NCI-H1048 (cell line): ENCODE measurements around the gene SLC13A2.

Experiments
- DNase-seq: peaks from one replicate; lab custom pipeline; 2025; lab: John Stamatoyannopoulos, UW

Gene SLC13A2

GRCh38 chr17:28493460-28493859 is 20.0 kb downstream of the SLC13A2 start:
- DNase-seq: no peak

DNA sequence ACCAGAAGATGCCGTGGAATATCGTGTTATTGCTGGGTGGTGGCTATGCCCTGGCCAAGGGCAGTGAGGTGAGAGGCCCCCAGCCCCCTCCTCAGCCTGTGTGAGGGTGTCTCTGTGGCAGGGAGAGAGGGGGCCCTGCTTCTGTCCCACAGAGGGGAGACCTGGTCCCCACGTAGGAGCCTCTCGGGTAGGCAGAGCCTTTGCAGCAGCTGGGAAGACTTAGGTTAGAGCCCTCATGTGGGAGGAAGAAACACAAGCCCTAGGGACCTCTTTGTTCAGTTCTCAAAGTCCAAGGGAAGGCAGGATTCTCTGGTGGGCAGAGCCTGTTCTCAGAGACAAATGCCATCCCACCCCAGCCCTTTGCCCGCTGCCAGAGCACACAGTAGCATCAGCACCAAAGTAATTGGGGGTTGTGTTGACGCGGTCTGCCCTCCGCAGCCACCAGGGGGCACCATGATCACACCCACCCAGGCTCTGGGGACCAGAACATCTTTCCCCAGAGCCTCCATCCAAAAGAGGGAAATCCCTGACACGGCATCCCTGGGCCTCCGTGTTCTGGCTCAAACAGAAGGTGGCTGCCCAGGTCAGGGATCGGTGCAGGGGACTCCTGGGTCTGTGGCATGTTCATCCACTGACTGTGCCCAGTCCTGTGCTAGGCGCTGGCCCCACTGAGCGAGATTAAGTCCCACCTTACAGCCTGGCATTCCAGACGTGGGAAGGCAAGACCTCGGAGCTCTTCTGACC is 21.2 kb downstream of the SLC13A2 start:
- DNase-seq: peak; percentile 16

GRCh38 chr17:28495635-28496034 is 22.2 kb downstream of the SLC13A2 start:
- DNase-seq: no peak

- DNase-seq: peak; percentile 34
Measured at GRCh38 chr17:28497931-28498330, 24.5 kb downstream of the SLC13A2 start.

- no peak for DNase-seq
Measured at GRCh38 chr17:28498652-28499363, 25.4 kb downstream of the SLC13A2 start.

DNA sequence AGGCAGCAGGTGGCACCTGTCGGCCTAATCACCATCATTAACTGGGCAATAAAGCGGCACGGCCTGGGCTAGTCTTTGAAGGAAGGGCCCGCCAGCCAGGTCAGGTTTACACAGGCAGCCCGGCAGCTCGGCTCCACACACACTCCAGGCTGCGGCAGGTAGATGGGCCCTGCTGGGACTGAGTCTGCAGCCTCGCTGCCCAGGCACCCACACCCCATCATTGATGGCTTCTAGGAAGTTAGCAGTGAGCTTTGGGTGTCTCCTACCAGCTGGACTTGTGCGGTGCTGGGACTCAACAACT is 25.9 kb downstream of the SLC13A2 start:
- DNase-seq: no peak

DNA sequence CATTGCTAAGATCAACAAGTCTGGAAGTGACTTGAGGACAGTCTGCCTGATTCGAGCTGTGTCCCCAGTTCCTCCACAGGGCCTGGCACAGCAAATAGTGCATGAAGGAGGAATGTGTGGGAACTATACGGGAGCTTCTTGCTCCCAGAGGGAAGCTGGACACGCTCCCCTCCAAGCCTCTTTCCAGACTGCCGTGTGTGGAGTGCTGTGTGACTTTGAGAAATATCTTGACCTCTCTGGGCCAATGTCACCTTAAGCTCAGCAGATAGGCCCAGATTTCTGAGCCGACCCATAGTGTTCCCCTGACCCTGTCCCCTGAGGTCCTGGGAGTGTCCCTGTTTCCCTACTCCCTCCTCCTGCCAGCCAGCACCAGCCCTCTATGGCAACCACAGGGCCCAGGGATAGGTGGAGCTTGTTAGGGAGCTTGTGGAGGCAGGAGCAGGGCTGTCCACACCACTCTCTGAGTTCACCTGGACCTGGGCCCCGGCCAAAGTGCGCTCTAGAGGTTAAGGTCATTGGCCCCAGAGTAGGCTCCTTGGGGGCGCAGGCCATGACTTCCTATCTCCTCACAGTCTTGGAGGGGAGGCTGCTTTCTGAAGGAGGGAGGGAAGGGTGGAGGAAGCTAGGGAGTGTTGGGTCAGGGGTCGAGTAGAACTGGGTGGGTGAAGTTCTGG is 26.4 kb downstream of the SLC13A2 start:
- no peak for DNase-seq

DNA sequence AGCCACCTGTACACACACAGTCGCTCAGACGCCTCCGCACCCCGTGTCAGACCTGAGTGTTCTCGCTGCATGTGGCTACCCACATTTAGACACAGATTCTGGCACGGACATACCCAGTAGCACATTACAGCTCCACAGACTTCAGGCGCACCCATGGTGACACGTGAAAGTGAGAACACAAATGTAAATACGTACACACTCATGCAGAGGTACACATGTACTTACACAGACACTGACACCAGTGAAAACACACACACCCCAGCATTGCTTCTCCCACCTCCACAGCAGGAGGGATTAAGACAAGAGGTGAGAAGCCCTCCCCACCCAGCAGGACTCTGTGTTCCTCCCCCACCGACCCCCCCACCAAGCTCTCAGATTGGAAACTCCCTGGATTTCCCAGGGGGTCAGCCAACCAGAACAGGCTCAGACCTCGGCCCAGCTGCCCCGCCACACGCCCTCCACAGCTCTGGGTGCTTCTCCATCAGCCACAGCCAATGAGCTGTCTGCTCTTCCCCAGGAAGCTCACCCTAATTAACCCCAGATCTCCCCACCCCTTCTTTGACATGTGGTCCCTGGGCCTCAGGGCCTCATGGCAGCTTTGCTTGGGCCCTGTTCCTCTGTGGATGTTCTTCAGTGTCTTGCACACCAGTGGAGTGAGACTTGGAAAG is 27.4 kb downstream of the SLC13A2 start:
- no peak for DNase-seq

DNA sequence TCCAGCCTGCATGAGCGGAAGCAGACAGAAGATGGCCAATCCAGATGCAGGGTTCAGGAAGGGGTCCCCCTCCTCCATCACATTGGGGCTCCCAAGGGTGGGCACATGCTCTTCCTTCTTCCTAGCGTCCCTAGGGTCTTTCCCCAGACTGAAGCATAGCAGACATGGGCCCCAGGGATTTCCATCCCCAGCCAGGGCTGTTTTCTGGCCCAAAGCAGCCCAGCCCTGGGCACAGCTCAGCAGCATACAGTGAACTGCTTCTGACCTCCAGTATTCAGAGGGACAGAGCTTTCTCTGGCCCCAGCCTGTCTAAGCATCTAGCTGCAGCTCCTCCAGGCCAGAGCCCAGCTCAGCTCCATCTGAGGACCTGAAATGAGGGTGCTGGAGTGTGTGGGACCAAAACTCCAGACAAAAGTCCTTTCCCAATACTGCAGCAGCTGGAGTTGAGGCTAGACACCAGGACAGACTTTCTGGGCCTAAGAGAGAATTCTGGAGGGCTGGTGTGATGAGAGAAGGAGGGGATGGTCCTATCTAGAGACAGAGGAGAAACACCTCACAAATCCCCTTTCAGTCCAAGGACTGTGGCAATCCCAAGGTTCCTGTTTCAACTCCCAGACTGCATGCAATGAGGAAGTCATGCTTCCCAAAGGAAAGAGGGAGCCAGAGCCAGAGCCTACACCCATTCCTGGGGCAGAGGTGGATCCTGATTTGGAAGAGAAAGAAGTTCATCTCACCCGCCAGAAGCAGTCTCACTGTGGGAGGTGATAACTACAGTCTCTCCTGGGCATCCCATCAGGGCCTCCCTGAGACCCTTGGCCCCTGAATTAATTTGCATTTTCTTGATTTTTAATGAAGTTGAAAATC is 28.2 kb downstream of the SLC13A2 start:
- no peak for DNase-seq

DNA sequence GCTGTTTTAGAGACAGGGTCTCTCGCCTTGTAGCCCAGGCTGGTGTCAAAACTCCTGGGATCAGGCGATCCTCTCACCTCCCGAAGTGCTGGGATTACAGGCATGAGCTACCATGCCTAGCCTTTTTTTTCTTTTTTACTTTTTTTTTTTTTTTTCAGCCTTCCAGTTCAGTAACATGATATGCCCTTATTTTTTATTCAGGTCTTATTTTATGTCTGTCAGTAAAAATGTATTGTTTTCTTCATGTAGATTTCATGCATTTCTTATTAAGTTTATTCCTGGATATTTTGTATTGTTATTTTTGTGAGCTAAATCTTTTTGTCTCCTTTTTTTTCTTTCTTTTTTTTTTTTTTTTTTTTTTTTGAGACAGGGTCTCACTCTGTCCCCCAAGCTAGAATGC is 30.0 kb downstream of the SLC13A2 start:
- no peak for DNase-seq

DNA sequence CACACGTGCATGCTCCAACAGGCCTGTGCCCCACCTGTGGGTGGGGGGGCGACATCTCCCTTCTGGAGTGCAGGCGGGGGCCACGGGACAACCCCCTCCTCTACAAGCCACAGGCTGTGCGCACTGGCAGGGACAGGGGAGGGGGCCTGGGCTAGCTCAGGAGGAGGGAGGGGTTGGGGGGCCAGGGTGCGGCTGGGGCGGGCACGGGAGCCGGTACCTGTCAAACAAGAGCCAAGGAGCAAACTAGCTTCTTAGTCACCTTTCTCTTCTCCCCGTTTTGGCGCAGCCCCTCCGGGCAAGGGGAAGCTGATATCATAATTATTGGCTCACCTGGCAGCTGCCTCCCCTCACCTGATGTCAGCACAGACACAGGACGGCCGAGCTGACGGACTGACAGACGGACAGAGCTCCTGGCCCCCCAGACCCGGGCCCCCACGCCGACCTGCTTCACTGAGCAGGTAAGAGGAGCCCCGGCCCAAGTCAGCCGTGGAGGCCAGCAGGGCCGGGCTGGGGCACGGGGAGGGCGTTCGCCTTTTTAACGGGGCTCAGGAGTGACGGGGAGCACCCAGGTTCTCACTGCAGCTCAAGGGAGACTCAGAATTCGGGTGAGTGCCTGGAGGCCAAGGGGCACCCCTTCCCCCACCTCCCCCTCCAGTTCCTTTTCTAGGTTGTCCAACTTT is 32.7 kb downstream of the SLC13A2 start, which contains the start of gene FOXN1:
FOXN1 (plus strand) TSS at position 363 of the 680 bp plus-strand sequence. CDS start 17,622 bp downstream, outside the sequence.
- DNase-seq: no peak

DNA sequence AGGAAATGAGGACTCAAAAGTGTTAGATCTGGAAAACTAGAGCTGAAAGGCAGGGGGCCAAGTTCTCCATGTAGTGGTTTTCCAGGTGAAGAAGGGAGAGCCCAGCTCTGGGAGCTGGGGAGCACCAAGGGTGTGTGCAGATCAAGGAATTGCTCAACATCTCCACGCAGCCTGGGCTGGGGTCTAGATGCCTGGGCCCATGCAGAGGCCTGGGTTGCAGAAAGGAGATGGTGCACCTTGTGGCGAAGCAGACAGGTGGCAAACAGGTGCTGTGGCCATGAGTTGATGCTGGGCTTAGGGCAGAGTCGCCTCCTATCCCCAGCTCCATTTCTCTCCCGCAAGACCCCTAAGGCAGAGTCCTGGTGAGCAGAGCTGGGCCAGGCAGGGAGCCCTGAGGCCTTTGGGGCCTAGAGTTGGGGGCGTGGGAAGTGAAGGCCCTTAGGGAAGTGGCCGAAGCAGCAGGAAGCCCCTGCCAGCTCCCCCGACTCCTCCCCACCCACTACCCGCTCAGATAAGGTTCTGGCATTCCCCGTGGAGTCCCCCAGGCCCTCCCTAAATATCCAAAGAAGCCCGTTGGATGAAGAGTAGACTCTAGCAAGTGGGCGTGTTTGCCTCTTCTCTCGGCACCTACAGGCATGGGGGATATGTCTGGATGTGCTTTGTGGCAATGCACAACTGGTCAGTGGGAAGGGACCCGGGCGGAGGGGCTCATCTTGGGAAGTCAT is 33.5 kb downstream of the SLC13A2 start:
- no peak for DNase-seq

DNA sequence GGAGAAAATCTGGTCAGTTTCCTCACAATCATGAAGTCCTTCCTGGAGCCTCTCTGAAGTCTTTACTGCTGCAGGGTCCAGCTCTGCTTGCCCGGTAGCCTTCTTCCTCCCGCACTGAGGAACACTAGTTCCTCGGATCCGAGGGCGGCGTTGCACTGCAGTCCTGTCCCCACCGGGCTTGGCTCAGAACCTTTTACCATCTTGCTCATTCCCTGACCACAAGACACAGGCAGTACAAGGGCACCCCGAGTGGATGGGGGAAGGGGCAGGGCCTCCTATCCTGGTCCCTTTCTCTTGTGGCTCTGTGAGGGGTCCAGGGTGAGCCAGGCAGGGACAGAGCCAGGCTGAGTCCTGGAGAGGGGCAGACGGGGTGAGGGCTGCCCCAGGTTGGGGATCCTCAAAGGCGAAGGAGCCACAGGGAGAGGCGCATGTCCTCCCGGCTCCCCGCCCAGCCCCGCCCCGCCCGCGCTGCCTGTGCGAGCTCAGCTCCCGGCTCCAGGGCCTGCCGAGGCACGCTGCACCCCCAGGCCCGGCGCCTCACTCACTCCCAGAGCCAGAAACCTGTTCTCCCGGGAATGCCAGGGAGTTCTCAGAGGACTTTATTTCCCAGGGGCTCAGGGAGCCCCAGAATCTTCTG is 34.2 kb downstream of the SLC13A2 start:
- no peak for DNase-seq

GRCh38 chr17:28508211-28508724 is 34.8 kb downstream of the SLC13A2 start:
- no peak for DNase-seq

GRCh38 chr17:28509789-28510188 is 36.3 kb downstream of the SLC13A2 start:
- no peak for DNase-seq

- no peak for DNase-seq
Measured at GRCh38 chr17:28511858-28512461, 38.5 kb downstream of the SLC13A2 start.

GRCh38 chr17:28513476-28513875 is 40.0 kb downstream of the SLC13A2 start:
- DNase-seq: no peak

GRCh38 chr17:28514561-28515002 is 41.1 kb downstream of the SLC13A2 start:
- no peak for DNase-seq

DNA sequence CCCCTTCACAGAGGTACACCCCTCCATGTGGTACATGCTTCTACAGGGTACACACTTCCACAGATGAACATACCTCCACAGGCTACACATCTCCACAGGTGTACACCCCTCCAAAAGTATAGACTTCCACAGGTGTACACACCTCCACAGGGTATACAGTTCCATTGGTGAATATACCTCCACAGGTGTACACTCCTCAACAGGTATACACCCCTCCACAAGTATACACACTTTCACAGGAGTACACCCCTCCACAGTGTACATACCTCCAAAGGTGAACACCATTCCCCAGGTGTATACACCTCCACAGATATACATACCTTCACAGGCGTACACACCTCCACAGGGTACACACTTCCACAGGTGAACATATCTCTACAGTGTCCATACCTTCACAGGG is 42.1 kb downstream of the SLC13A2 start:
- no peak for DNase-seq
